H1 (cell line): ENCODE results near the gene EVA1C. TPM values are rescaled to one million over a fixed set of nuclear protein-coding genes. Genes with fewer than 3 reads are reported as not detected.

Source experiments
- CTCF ChIA-PET: fragments of 300-600 bp; sonication (Branson Sonifier 250); formaldehyde crosslinking; loops from one replicate; lab custom pipeline; 2021; ENCODE audit not compliant: partially characterized antibody; lab: Charles Lee
- POLR2A ChIA-PET: fragments of 300-600 bp; sonication (Branson Sonifier 250); formaldehyde crosslinking; loops from one replicate; lab custom pipeline; 2021; ENCODE audit warnings: inconsistent platforms; ENCODE audit not compliant: partially characterized antibody; lab: Charles Lee
- DNase-seq, 2 experiments: peaks; one replicate each; pipeline versions ENCODE4 v3.0.0 to v3.0.0-alpha.2; 2010 to 2022; ENCODE audit warnings: low spot score in 2 of 2, low read depth in 1 of 2, mixed read lengths in 1 of 2
- FAIRE-seq: peaks from 2 replicates; lab custom pipeline; 2011; peaks lifted over from hg19 to GRCh38; lab: Jason Lieb, UNC
- H2AFZ ChIP-seq: 2 replicates; pipeline ENCODE4 v1.8.1; 2012; ENCODE audit warnings: low read length, inconsistent platforms
- H2AK5ac ChIP-seq: 2 replicates; pipeline ENCODE4 v1.6.1; 2013; ENCODE audit warnings: low read depth, low read length
- H2BK120ac ChIP-seq: replicated peaks from 2 replicates; pipeline ENCODE3; 2013; ENCODE audit warnings: low read depth, low read length, inconsistent platforms
- H2BK12ac ChIP-seq: 2 replicates; pipeline ENCODE4 v1.6.1; 2013; ENCODE audit warnings: low read depth, low read length
- H2BK15ac ChIP-seq: 2 replicates; pipeline ENCODE4 v1.6.1; 2013; ENCODE audit warnings: low read length
- H2BK20ac ChIP-seq: 2 replicates; pipeline ENCODE4 v1.6.1; 2013; ENCODE audit warnings: low read length
- H2BK5ac ChIP-seq: 2 replicates; pipeline ENCODE4 v1.6.1; 2013; ENCODE audit warnings: low read depth, low read length
- H3K14ac ChIP-seq: 2 replicates; pipeline ENCODE4 v1.6.1; 2013; ENCODE audit warnings: inconsistent platforms; ENCODE audit not compliant: insufficient read length
- H3K18ac ChIP-seq: 2 replicates; pipeline ENCODE4 v1.6.1; 2013; ENCODE audit warnings: low read length; ENCODE audit errors: extremely low read depth
- H3K23ac ChIP-seq: 2 replicates; pipeline ENCODE4 v1.6.1; 2013; ENCODE audit warnings: inconsistent platforms; ENCODE audit not compliant: insufficient read length
- H3K23me2 ChIP-seq: 2 replicates; pipeline ENCODE4 v1.6.1; 2013; ENCODE audit warnings: low read depth, low read length
- H3K27ac ChIP-seq: 2 replicates; pipeline ENCODE4 v1.6.1; 2011; ENCODE audit warnings: low read depth, low read length, inconsistent platforms
- H3K27me3 ChIP-seq, 4 experiments: replicated peaks in 1 of 4; 1 replicate in 1 of 4; 2 replicates in 3 of 4; pipeline versions ENCODE4 v1.6.1 to v1.8.1; 2011 to 2013; ENCODE audit warnings: low read length in 3 of 4, mild to moderate bottlenecking in 3 of 4, inconsistent platforms in 2 of 4, mixed read lengths in 2 of 4, moderate library complexity in 1 of 4; ENCODE audit not compliant: control insufficient read depth in 3 of 4, insufficient read depth in 3 of 4; ENCODE audit errors: extremely low read depth in 1 of 4
- H3K36me3 ChIP-seq, 4 experiments: 2 replicates each; pipeline versions ENCODE4 v1.6.1 to v1.8.1; 2011 to 2013; ENCODE audit warnings: mild to moderate bottlenecking in 4 of 4, low read length in 3 of 4, moderate library complexity in 2 of 4, control low read depth in 1 of 4, inconsistent platforms in 1 of 4; ENCODE audit not compliant: insufficient read depth in 4 of 4, control insufficient read depth in 2 of 4
- H3K4ac ChIP-seq: replicated peaks from 2 replicates; pipeline ENCODE3; 2013; ENCODE audit warnings: low read length, low read depth, mixed read lengths, inconsistent platforms; ENCODE audit not compliant: insufficient read length
- H3K4me1 ChIP-seq, 4 experiments: replicated peaks in 1 of 4; 1 replicate in 1 of 4; 2 replicates in 3 of 4; pipeline versions ENCODE4 v1.6.1 to v1.8.1; 2011 to 2013; ENCODE audit warnings: low read length in 3 of 4, inconsistent platforms in 2 of 4, mixed read lengths in 1 of 4; ENCODE audit not compliant: insufficient read depth in 4 of 4, control insufficient read depth in 3 of 4
- H3K4me2 ChIP-seq, 2 experiments: 2 replicates each; pipeline versions ENCODE4 v1.6.1 to v1.8.1; 2011 to 2013; ENCODE audit warnings: low read depth in 2 of 2, low read length in 2 of 2, control low read depth in 1 of 2, inconsistent platforms in 1 of 2, mild to moderate bottlenecking in 1 of 2; ENCODE audit not compliant: insufficient read depth in 1 of 2
- H3K4me3 ChIP-seq, 4 experiments: fragments of 200-600, 300-600 bp in 1 of 4; sonication (generic), shearing (Covaris generic), sonication (Bioruptor Twin) in 1 of 4; 2 replicates each; pipeline versions ENCODE4 v1.5.1 to v1.8.1; 2011 to 2016; ENCODE audit warnings: low read length in 4 of 4, low read depth in 3 of 4, control low read depth in 2 of 4, inconsistent platforms in 2 of 4, mild to moderate bottlenecking in 2 of 4, mixed read lengths in 1 of 4, moderate library complexity in 1 of 4; ENCODE audit not compliant: insufficient read depth in 2 of 4; ENCODE audit errors: extremely low read depth in 1 of 4
- H3K56ac ChIP-seq: replicated peaks from 2 replicates; pipeline ENCODE3; 2013; ENCODE audit warnings: low read depth, mild to moderate bottlenecking, mixed read lengths, low read length, inconsistent platforms; ENCODE audit not compliant: insufficient read length
- H3K79me1 ChIP-seq: 2 replicates; pipeline ENCODE4 v1.6.1; 2013; ENCODE audit warnings: low read depth, low read length, control low read depth
- H3K79me2 ChIP-seq, 2 experiments: 2 replicates each; pipeline versions ENCODE4 v1.6.1 to v1.8.1; 2012 to 2013; ENCODE audit warnings: low read length in 2 of 2, mild to moderate bottlenecking in 2 of 2, inconsistent platforms in 1 of 2; ENCODE audit not compliant: insufficient read depth in 2 of 2, control insufficient read depth in 1 of 2
- H3K9ac ChIP-seq, 4 experiments: replicated peaks in 1 of 4; 1 replicate in 1 of 4; 2 replicates in 3 of 4; pipeline versions ENCODE4 v1.6.1 to v1.8.1; 2011 to 2013; ENCODE audit warnings: low read depth in 3 of 4, low read length in 3 of 4, control low read depth in 2 of 4, mild to moderate bottlenecking in 2 of 4, moderate library complexity in 2 of 4, inconsistent platforms in 1 of 4; ENCODE audit errors: extremely low read depth in 1 of 4
- H3K9me3 ChIP-seq, 2 experiments: 2 replicates each; pipeline versions ENCODE4 v1.6.1 to v1.8.1; 2012 to 2013; ENCODE audit warnings: mild to moderate bottlenecking in 2 of 2, moderate library complexity in 2 of 2, control low read depth in 1 of 2, inconsistent platforms in 1 of 2, low read depth in 1 of 2, low read length in 1 of 2, mixed read lengths in 1 of 2; ENCODE audit not compliant: insufficient read depth in 2 of 2
- H4K20me1 ChIP-seq, 2 experiments: replicated peaks in 1 of 2; 2 replicates each; pipeline versions ENCODE3 to v1.8.1; 2011 to 2013; ENCODE audit warnings: inconsistent platforms in 2 of 2, low read length in 2 of 2, mild to moderate bottlenecking in 1 of 2; ENCODE audit not compliant: insufficient read depth in 2 of 2, control insufficient read depth in 1 of 2
- H4K5ac ChIP-seq: 2 replicates; pipeline ENCODE4 v1.6.1; 2013; ENCODE audit warnings: low read length, low read depth, mixed read lengths, inconsistent platforms; ENCODE audit not compliant: insufficient read length
- H4K8ac ChIP-seq: 2 replicates; pipeline ENCODE4 v1.8.0; 2013; ENCODE audit warnings: mild to moderate bottlenecking, moderate library complexity, low read length, inconsistent platforms; ENCODE audit not compliant: insufficient read depth; ENCODE audit errors: extremely low read depth
- H4K91ac ChIP-seq: replicated peaks from 2 replicates; pipeline ENCODE3; 2013; ENCODE audit warnings: low read length, mixed read lengths, inconsistent platforms; ENCODE audit not compliant: insufficient read length
- FOSL1 ChIP-seq: IDR thresholded peaks from 2 replicates; pipeline ENCODE4 v1.6.1; 2011; ENCODE audit warnings: mild to moderate bottlenecking, low read depth, low read length, moderate library complexity; ENCODE audit not compliant: insufficient read depth
- KDM5A ChIP-seq: fragments of 200-600 bp; IDR thresholded peaks from 2 replicates; pipeline ENCODE4 v1.7.1; 2012; ENCODE audit warnings: mild to moderate bottlenecking, low read length, inconsistent platforms, mixed read lengths
- MAFK ChIP-seq: IDR thresholded peaks from 2 replicates; pipeline ENCODE4 v1.6.1; 2012; ENCODE audit warnings: low read depth, mild to moderate bottlenecking, improper control_type of control experiment, low read length
- PHF8 ChIP-seq: fragments of 200-600 bp; sonication (generic); conservative IDR thresholded peaks from 2 replicates; pipeline ENCODE4 v1.7.1; 2012; ENCODE audit warnings: low read depth, mild to moderate bottlenecking, inconsistent platforms, low read length, moderate library complexity
- POLR2AphosphoS5 ChIP-seq: IDR thresholded peaks from 2 replicates; pipeline ENCODE4 v1.6.1; 2011; ENCODE audit warnings: low read depth, low read length
- RNF2 ChIP-seq: fragments of 200-900, 300-1000 bp; sonication (generic); IDR thresholded peaks from 2 replicates; pipeline ENCODE4 v1.7.1; 2016; ENCODE audit warnings: borderline replicate concordance, low read depth, mild to moderate bottlenecking, antibody characterized with exemption, low read length; ENCODE audit not compliant: poor library complexity, severe bottlenecking; ENCODE audit errors: missing control alignments
- SIN3A ChIP-seq, 2 experiments: IDR thresholded peaks in 1 of 2; conservative IDR thresholded peaks in 1 of 2; 2 replicates each; pipeline ENCODE4 v1.6.1; 2011 to 2012; ENCODE audit warnings: low read length in 2 of 2, improper control_type of control experiment in 1 of 2, low read depth in 1 of 2, mild to moderate bottlenecking in 1 of 2
- SP2 ChIP-seq: IDR thresholded peaks from 2 replicates; pipeline ENCODE4 v1.6.1; 2012; ENCODE audit warnings: mild to moderate bottlenecking, low read length, inconsistent platforms
- ZNF274 ChIP-seq: IDR thresholded peaks from 2 replicates; pipeline ENCODE4 v1.7.0; 2012; ENCODE audit warnings: low read length, borderline replicate concordance; ENCODE audit errors: extremely low read depth
- WGBS, 2 experiments: shearing (Covaris generic) in 1 of 2; methylation state at CpG; one replicate each; pipeline versions ENCODE4 v1.1.6 to v1.1.7; 2013 to 2015; ENCODE audit warnings: low lambda C conversion rate in 2 of 2, mixed read lengths in 2 of 2, inconsistent platforms in 1 of 2, low coverage in 1 of 2, missing lambda C conversion rate in 1 of 2; ENCODE audit not compliant: insufficient replicate concordance in 2 of 2, insufficient coverage in 1 of 2, insufficient read length in 1 of 2; ENCODE audit errors: extremely low coverage in 1 of 2, missing lambda C conversion rate in 1 of 2; 5-methylcytosine and 5-hydroxymethylcytosine counted together
- polyA plus RNA-seq, 7 experiments: library from polyadenylated mRNA; depleted of rRNA in 3 of 7; stranded (reverse) in 5 of 7; unstranded in 2 of 7; fragments of >200 nt in 5 of 7; fragments of 200-250 nt in 2 of 7; gene quantifications; 1 replicate in 5 of 7; 2 replicates in 1 of 7; 4 replicates in 1 of 7; pipeline versions ENCODE4 v1.2.1 to v1.2.3, GENCODE V29; 2011 to 2013; ENCODE audit warnings: missing spikeins in 2 of 7, mixed read lengths in 2 of 7
- total RNA-seq: library from RNA; stranded (reverse); fragmentation: NEBNext Ultra II Directional; extraction: Animal tissue kit (Norgen Biotek cat#: 25700); gene quantifications from 2 replicates; pipeline ENCODE4 v1.2.1, GENCODE V29; 2021
- TF ChIP-seq, protein P1 (sequence below): IDR thresholded peaks from 2 replicates; pipeline ENCODE4 v1.6.1; 2012; ENCODE audit warnings: low read length, inconsistent platforms

The EVA1C gene
- total and polyA plus RNA-seq, 2 of the 8 experiments (the other 6 are each of a cell fraction or from before 2014, with no cell fraction given) = 2.6 to 3.6 TPM

DNA sequence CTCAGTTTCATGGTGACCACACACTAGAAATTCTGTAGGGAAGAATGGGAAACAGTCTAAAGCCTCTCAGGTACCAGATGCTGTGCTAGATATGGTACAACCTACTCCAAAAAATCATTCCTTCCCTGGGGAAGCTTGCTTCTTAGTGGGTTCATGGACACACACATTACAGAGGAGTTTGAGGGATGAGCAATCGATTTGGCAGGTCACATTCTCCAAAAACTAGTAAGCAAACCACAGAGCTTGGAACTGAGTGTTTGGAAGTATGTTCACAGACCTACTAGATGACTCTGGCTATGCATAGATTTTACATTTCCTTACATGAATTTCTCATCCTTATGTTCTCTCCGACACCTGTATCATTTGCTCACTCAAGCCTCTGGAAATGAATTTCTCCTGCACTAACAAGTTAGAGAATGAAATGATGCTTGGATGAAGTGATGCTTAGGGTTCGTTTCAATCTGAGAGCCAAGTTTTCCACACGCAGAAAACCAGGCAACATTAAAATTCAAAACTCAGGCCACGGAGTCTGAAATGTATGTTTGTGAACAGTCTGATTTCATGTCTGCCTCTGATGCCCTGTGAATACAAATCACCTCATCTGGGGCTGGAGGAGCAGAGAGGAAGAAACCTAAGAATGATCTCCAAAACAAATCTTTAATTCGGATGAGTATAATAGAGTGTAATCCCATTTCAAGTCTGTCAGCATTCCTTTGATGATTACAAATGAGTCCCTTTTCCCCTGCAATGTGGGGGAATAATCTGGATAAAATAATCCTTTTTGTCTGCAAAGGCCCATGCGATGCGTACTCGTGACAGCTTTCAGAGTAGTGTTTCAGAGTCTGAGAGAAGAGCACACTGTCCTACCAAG, 11.0 kb downstream of the EVA1C start:
- Histone ChIP-seq H4K20me1 (no peaks in the 10 kb centered on the region), H2AFZ (no peak overlapping the region), H3K79me1 (no peaks in the 10 kb centered on the region), H2BK120ac (no peak overlapping the region), H3K18ac (no peak overlapping the region), H3K4me1 (peaks cover 0 to 3% (median under 1%) of the 10 kb centered on the region in 4 experiments; a peak in 2 of 7 replicates), H2BK12ac (no peak overlapping the region), H3K4ac (no peak overlapping the region), H4K8ac (no peak overlapping the region), H2BK20ac (no peak overlapping the region), H3K4me3 (no peak overlapping the region), H3K4me2 (no peak overlapping the region), H4K91ac (no peak overlapping the region), H3K79me2 (no peaks in the 10 kb centered on the region), H3K9ac (no peak overlapping the region), H2BK5ac (no peak overlapping the region), H3K27ac (no peak overlapping the region), H3K9me3 (peaks cover 2 to 6% of the 10 kb centered on the region in 2 experiments; a peak in 1 of 4 replicates), H3K14ac (no peak overlapping the region), H3K56ac (no peak overlapping the region), H3K36me3 (no peaks in the 10 kb centered on the region), H2AK5ac (no peak overlapping the region), H2BK15ac (no peak overlapping the region), H3K23me2 (no peaks in the 10 kb centered on the region), H3K23ac (no peak overlapping the region), H4K5ac (no peak overlapping the region), H3K27me3 (no peaks in the 10 kb centered on the region)
- WGBS, 2 experiments = 86% methylated on average over 9 of the region's 9 CpGs; no CpG with 5 or more reads in 1 of the 2 experiments
- no peak for DNase-seq
- no peak for FAIRE-seq
- POLR2A ChIA-PET = no interaction called here
- CTCF ChIA-PET = interaction anchor here (0.7 to 2.6 kb wide), 4 partner anchors 51 to 177 kb away, joined by 3 to 7 read pairs (median 4); no protein-coding TSS in a partner anchor
- no peak for TF ChIP-seq RNF2
- TF ChIP-seq, protein P1, sequence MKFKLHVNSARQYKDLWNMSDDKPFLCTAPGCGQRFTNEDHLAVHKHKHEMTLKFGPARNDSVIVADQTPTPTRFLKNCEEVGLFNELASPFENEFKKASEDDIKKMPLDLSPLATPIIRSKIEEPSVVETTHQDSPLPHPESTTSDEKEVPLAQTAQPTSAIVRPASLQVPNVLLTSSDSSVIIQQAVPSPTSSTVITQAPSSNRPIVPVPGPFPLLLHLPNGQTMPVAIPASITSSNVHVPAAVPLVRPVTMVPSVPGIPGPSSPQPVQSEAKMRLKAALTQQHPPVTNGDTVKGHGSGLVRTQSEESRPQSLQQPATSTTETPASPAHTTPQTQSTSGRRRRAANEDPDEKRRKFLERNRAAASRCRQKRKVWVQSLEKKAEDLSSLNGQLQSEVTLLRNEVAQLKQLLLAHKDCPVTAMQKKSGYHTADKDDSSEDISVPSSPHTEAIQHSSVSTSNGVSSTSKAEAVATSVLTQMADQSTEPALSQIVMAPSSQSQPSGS = no peak
- TF ChIP-seq POLR2AphosphoS5 = no peak
- no peak for TF ChIP-seq KDM5A
- no peak for TF ChIP-seq MAFK
- TF ChIP-seq SIN3A (conservative IDR thresholded peaks at IDR 0.05 in 1 of 2, IDR thresholded peaks at IDR 0.05 in 1 of 2; ENCODE audit: low read depth in 1 of 2, low read length in 2 of 2) = no peak
- no peak for TF ChIP-seq FOSL1
- TF ChIP-seq PHF8 = no peak
- no peak for TF ChIP-seq ZNF274
- TF ChIP-seq SP2 = no peak
